Liver (tissue), 9 donors: ENCODE measurements around the gene WIPI1. TPM values are rescaled to one million over a fixed set of nuclear protein-coding genes. Genes with fewer than 3 reads are reported as not detected.

Source experiments
- DNase-seq: peaks from one replicate; pipeline ENCODE4 v3.0.0-alpha.2; 2017; ENCODE audit warnings: low spot score
- H3K27ac ChIP-seq, 2 donors: one replicate each; pipeline ENCODE4 v1.7.0; 2013; ENCODE audit warnings: inconsistent platforms in 2 of 2, low read length in 2 of 2, control low read depth in 1 of 2, low read depth in 1 of 2, mild to moderate bottlenecking in 1 of 2
- H3K27me3 ChIP-seq, 4 donors: one replicate each; pipeline versions ENCODE4 v1.6.1 to v1.7.0; 2013; ENCODE audit warnings: low read length in 3 of 4, inconsistent platforms in 1 of 4, mild to moderate bottlenecking in 1 of 4, moderate library complexity in 1 of 4; ENCODE audit not compliant: control insufficient read depth in 4 of 4, insufficient read depth in 4 of 4
- H3K36me3 ChIP-seq, 4 donors: one replicate each; pipeline versions ENCODE4 v1.6.1 to v1.7.0; 2013; ENCODE audit warnings: low read length in 3 of 4, mild to moderate bottlenecking in 3 of 4, low read depth in 1 of 4, moderate library complexity in 1 of 4; ENCODE audit not compliant: control insufficient read depth in 4 of 4, insufficient read depth in 3 of 4
- H3K4me1 ChIP-seq, 4 donors: one replicate each; pipeline versions ENCODE4 v1.6.1 to v1.7.0; 2013; ENCODE audit warnings: low read length in 3 of 4, mild to moderate bottlenecking in 3 of 4, moderate library complexity in 1 of 4; ENCODE audit not compliant: control insufficient read depth in 4 of 4, insufficient read depth in 4 of 4
- H3K4me3 ChIP-seq, 3 donors: one replicate each; pipeline versions ENCODE4 v1.6.1 to v1.7.0; 2013; ENCODE audit warnings: low read length in 3 of 3, control low read depth in 1 of 3, low read depth in 1 of 3, mild to moderate bottlenecking in 1 of 3
- H3K9ac ChIP-seq, 2 donors: one replicate each; pipeline ENCODE4 v1.7.0; 2013; ENCODE audit warnings: low read length in 2 of 2, mild to moderate bottlenecking in 2 of 2, moderate library complexity in 2 of 2, control low read depth in 1 of 2, low read depth in 1 of 2
- H3K9me3 ChIP-seq, 4 donors: one replicate each; pipeline versions ENCODE4 v1.6.1 to v1.7.0; 2013; ENCODE audit warnings: low read length in 3 of 4; ENCODE audit not compliant: control insufficient read depth in 4 of 4
- ATF3 ChIP-seq: IDR thresholded peaks from 2 replicates; pipeline ENCODE4 v1.6.1; 2016; ENCODE audit warnings: antibody characterized with exemption
- CTCF ChIP-seq: fragments of 150-350 bp; IDR thresholded peaks from 2 replicates; pipeline ENCODE4 v1.5.1; 2017; ENCODE audit warnings: improper control_type of control experiment, low read depth, low read length; ENCODE audit not compliant: missing input control
- EGR1 ChIP-seq, 2 donors: IDR thresholded peaks; 2 replicates each; pipeline ENCODE4 v1.6.1; 2016 to 2018; ENCODE audit warnings: antibody characterized with exemption in 2 of 2, low read depth in 2 of 2
- FOXA1 ChIP-seq: IDR thresholded peaks from 2 replicates; pipeline ENCODE4 v1.6.1; 2016; ENCODE audit warnings: antibody characterized with exemption
- FOXA2 ChIP-seq: IDR thresholded peaks from 2 replicates; pipeline ENCODE4 v1.6.1; 2016; ENCODE audit warnings: antibody characterized with exemption
- GABPA ChIP-seq, 2 donors: IDR thresholded peaks in 1 of 2; conservative IDR thresholded peaks in 1 of 2; 2 replicates each; pipeline ENCODE4 v1.6.1; 2016; ENCODE audit warnings: antibody characterized with exemption in 2 of 2, mild to moderate bottlenecking in 1 of 2, moderate library complexity in 1 of 2
- HNF4A ChIP-seq, 2 donors: conservative IDR thresholded peaks; 2 replicates each; pipeline ENCODE4 v1.6.1; 2016; ENCODE audit warnings: antibody characterized with exemption in 2 of 2, mild to moderate bottlenecking in 2 of 2
- HNF4G ChIP-seq: IDR thresholded peaks from 2 replicates; pipeline ENCODE4 v1.6.1; 2016; ENCODE audit warnings: antibody characterized with exemption
- JUND ChIP-seq, 2 donors: IDR thresholded peaks; 2 replicates each; pipeline ENCODE4 v1.6.1; 2016; ENCODE audit warnings: antibody characterized with exemption in 2 of 2
- MAX ChIP-seq: IDR thresholded peaks from 2 replicates; pipeline ENCODE4 v1.6.1; 2016; ENCODE audit warnings: antibody characterized with exemption
- NR2F2 ChIP-seq: IDR thresholded peaks from 2 replicates; pipeline ENCODE4 v1.6.1; 2016; ENCODE audit warnings: antibody characterized with exemption
- RAD21 ChIP-seq, 2 donors: IDR thresholded peaks; 2 replicates each; pipeline ENCODE4 v1.6.1; 2016; ENCODE audit warnings: antibody characterized with exemption in 2 of 2, mild to moderate bottlenecking in 2 of 2
- REST ChIP-seq: IDR thresholded peaks from 2 replicates; pipeline ENCODE4 v1.6.1; 2016; ENCODE audit warnings: antibody characterized with exemption, mild to moderate bottlenecking
- RXRA ChIP-seq, 2 donors: IDR thresholded peaks; 2 replicates each; pipeline ENCODE4 v1.6.1; 2017 to 2018; ENCODE audit warnings: antibody characterized with exemption in 2 of 2, mild to moderate bottlenecking in 1 of 2
- SP1 ChIP-seq: IDR thresholded peaks from 2 replicates; pipeline ENCODE4 v1.6.1; 2018; ENCODE audit warnings: antibody characterized with exemption, mild to moderate bottlenecking
- TAF1 ChIP-seq: conservative IDR thresholded peaks from 2 replicates; pipeline ENCODE4 v1.6.1; 2016; ENCODE audit warnings: antibody characterized with exemption, mild to moderate bottlenecking
- YY1 ChIP-seq: IDR thresholded peaks from 2 replicates; pipeline ENCODE4 v1.6.1; 2016; ENCODE audit warnings: antibody characterized with exemption, mild to moderate bottlenecking
- ZBTB33 ChIP-seq: IDR thresholded peaks from 2 replicates; pipeline ENCODE4 v1.6.1; 2016; ENCODE audit warnings: antibody characterized with exemption
- WGBS: extraction: QIAGEN DNeasy Blood & Tissue Kit; methylation state at CpG from one replicate; pipeline ENCODE4 v1.1.7; 2013; 5-methylcytosine and 5-hydroxymethylcytosine counted together
- polyA plus RNA-seq, 2 donors: library from polyadenylated mRNA; stranded (reverse) in 1 of 2; unstranded in 1 of 2; fragments of 200-250 nt in 1 of 2; fragments of >200 nt in 1 of 2; fragmentation: Nextera tagmentation in 1 of 2; extraction: Ambion mirVana in 1 of 2; gene quantifications; one replicate each; pipeline versions ENCODE4 v1.2.1 to v1.2.3, GENCODE V29; 2013 to 2015
- total RNA-seq, 2 donors: library from RNA; depleted of rRNA; stranded (reverse); fragments of >200 nt; gene quantifications; one replicate each; pipeline ENCODE4 v1.2.3, GENCODE V29; 2014
- donor health status: healthy.
- donor health status: healthy.
- donor health status: healthy.
- donor health status: healthy.
- donor health status: healthy.

The WIPI1 gene
- total and polyA plus RNA-seq, 4 donors, result 21.1 to 48.6 (median 29.8) TPM

GRCh38 chr17:68450391-68450790 lies 6.9 kb downstream of the WIPI1 start:
- Histone ChIP-seq H3K4me3 (no peak overlapping the region), H3K9ac (no peak overlapping the region), H3K4me1 (peaks cover 0 to 1% (median 0%) of the 10 kb centered on the region in 4 donors), H3K9me3 (no peaks in the 10 kb centered on the region), H3K27me3 (no peaks in the 10 kb centered on the region), H3K36me3 (peaks cover 2 to 21% (median 11%) of the 10 kb centered on the region in 4 donors), H3K27ac (no peak overlapping the region)
- no peak for DNase-seq
- TF ChIP-seq MAX, result no peak
- no peak for TF ChIP-seq RXRA (IDR thresholded peaks at IDR 0.05)
- TF ChIP-seq FOXA1, result no peak
- no peak for TF ChIP-seq REST
- TF ChIP-seq JUND (IDR thresholded peaks at IDR 0.05), result no peak
- no peak for TF ChIP-seq FOXA2
- TF ChIP-seq EGR1 (IDR thresholded peaks at IDR 0.05; ENCODE audit: low read depth in 2 of 2), result no peak
- TF ChIP-seq HNF4G, result no peak
- no peak for TF ChIP-seq NR2F2
- no peak for TF ChIP-seq RAD21 (IDR thresholded peaks at IDR 0.05)
- TF ChIP-seq ATF3, result no peak
- TF ChIP-seq ZBTB33, result no peak
- TF ChIP-seq SP1, result no peak
- TF ChIP-seq TAF1, result no peak
- TF ChIP-seq HNF4A (conservative IDR thresholded peaks at IDR 0.05), result no peak
- no peak for TF ChIP-seq CTCF
- no peak for TF ChIP-seq GABPA (IDR thresholded peaks at IDR 0.05 in 1 of 2, conservative IDR thresholded peaks at IDR 0.05 in 1 of 2)
- no peak for TF ChIP-seq YY1
- 77% methylated on average over 8 of the region's 8 CpGs for WGBS
